ENCODE measurements around the gene UTRN.

GRCh38 chr6:144248476-144249301 is 36.4 kb upstream of the UTRN start:
- TF ChIP-seq POLR2AphosphoS5 (IDR thresholded peaks at IDR 0.05) (no peak), POLR2A (IDR thresholded peaks at IDR 0.05) (no peak)
- TF ChIP-seq, protein P1, sequence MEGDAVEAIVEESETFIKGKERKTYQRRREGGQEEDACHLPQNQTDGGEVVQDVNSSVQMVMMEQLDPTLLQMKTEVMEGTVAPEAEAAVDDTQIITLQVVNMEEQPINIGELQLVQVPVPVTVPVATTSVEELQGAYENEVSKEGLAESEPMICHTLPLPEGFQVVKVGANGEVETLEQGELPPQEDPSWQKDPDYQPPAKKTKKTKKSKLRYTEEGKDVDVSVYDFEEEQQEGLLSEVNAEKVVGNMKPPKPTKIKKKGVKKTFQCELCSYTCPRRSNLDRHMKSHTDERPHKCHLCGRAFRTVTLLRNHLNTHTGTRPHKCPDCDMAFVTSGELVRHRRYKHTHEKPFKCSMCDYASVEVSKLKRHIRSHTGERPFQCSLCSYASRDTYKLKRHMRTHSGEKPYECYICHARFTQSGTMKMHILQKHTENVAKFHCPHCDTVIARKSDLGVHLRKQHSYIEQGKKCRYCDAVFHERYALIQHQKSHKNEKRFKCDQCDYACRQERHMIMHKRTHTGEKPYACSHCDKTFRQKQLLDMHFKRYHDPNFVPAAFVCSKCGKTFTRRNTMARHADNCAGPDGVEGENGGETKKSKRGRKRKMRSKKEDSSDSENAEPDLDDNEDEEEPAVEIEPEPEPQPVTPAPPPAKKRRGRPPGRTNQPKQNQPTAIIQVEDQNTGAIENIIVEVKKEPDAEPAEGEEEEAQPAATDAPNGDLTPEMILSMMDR (IDR thresholded peaks at IDR 0.05): no peak
